HCT116 (cell line): ENCODE measurements around the gene PHB1.
"Not testable (repeated sequence)": the region's sequence is repeated elsewhere in the genome, so short reads cannot be mapped to it uniquely, and the experiment has no call there.

Experiments used
- EZH2 ChIP-seq: fragments of 200-600 bp; sonication (generic); IDR thresholded peaks from 2 replicates; pipeline ENCODE4 v1.6.1; 2017; ENCODE audit warnings: antibody characterized with exemption, mixed run types
- JUND ChIP-seq: IDR thresholded peaks from 2 replicates; pipeline ENCODE4 v1.6.1; 2012
- POLR2A ChIP-seq: IDR thresholded peaks from 2 replicates; pipeline ENCODE4 v1.7.0; 2011; ENCODE audit warnings: borderline replicate concordance; ENCODE audit not compliant: insufficient read depth, insufficient read length; ENCODE audit errors: extremely low read depth
- RAD21 ChIP-seq: IDR thresholded peaks from 2 replicates; pipeline ENCODE4 v1.6.1; 2012; ENCODE audit warnings: low read depth, mild to moderate bottlenecking
- SRF ChIP-seq: IDR thresholded peaks from 2 replicates; pipeline ENCODE4 v1.6.1; 2012; ENCODE audit warnings: low read depth
- TCF7L2 ChIP-seq: IDR thresholded peaks from 2 replicates; pipeline ENCODE4 v1.7.0; 2011; ENCODE audit warnings: borderline replicate concordance, inconsistent platforms; ENCODE audit not compliant: insufficient read depth, insufficient read length; ENCODE audit errors: extremely low read depth
- YY1 ChIP-seq: IDR thresholded peaks from 2 replicates; pipeline ENCODE4 v1.6.1; 2011; ENCODE audit warnings: low read length, low read depth, moderate library complexity, mild to moderate bottlenecking; ENCODE audit not compliant: insufficient replicate concordance; ENCODE audit errors: extremely low read depth
- ZNF274 ChIP-seq: fragments of 200-500 bp; sonication (Bioruptor generic); IDR thresholded peaks from 2 replicates; pipeline ENCODE4 v1.6.1; 2014; ENCODE audit warnings: mild to moderate bottlenecking, low read depth, low read length, inconsistent platforms
- TF ChIP-seq, protein P1 (sequence below), 3 experiments: fragments of 200-600 bp in 1 of 3; sonication (generic) in 1 of 3; IDR thresholded peaks in 2 of 3; conservative IDR thresholded peaks in 1 of 3; 2 replicates each; pipeline ENCODE4 v1.5.1; 2012 to 2017; ENCODE audit warnings: low read depth in 2 of 3, low read length in 2 of 3, antibody characterized with exemption in 1 of 3, borderline replicate concordance in 1 of 3, control low read depth in 1 of 3, mild to moderate bottlenecking in 1 of 3, mixed read lengths in 1 of 3, mixed run types in 1 of 3, moderate library complexity in 1 of 3; ENCODE audit not compliant: insufficient read depth in 1 of 3
- TF ChIP-seq, protein P2 (sequence below): IDR thresholded peaks from 2 replicates; pipeline ENCODE4 v1.6.1; 2011; ENCODE audit warnings: mild to moderate bottlenecking, low read length, moderate library complexity; ENCODE audit not compliant: insufficient replicate concordance; ENCODE audit errors: extremely low read depth

GRCh38 chr17:49419761-49420160, 5.1 kb upstream of the PHB1 start:
- TF ChIP-seq, protein P1, sequence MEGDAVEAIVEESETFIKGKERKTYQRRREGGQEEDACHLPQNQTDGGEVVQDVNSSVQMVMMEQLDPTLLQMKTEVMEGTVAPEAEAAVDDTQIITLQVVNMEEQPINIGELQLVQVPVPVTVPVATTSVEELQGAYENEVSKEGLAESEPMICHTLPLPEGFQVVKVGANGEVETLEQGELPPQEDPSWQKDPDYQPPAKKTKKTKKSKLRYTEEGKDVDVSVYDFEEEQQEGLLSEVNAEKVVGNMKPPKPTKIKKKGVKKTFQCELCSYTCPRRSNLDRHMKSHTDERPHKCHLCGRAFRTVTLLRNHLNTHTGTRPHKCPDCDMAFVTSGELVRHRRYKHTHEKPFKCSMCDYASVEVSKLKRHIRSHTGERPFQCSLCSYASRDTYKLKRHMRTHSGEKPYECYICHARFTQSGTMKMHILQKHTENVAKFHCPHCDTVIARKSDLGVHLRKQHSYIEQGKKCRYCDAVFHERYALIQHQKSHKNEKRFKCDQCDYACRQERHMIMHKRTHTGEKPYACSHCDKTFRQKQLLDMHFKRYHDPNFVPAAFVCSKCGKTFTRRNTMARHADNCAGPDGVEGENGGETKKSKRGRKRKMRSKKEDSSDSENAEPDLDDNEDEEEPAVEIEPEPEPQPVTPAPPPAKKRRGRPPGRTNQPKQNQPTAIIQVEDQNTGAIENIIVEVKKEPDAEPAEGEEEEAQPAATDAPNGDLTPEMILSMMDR (IDR thresholded peaks at IDR 0.05 in 2 of 3, conservative IDR thresholded peaks at IDR 0.05 in 1 of 3; ENCODE audit: borderline replicate concordance in 1 of 3, insufficient read depth in 1 of 3, low read depth in 2 of 3, low read length in 2 of 3) = not testable (repeated sequence)
- TF ChIP-seq RAD21, JUND, YY1, POLR2A, ZNF274, SRF, TCF7L2, EZH2: not testable (repeated sequence)
- TF ChIP-seq, protein P2, sequence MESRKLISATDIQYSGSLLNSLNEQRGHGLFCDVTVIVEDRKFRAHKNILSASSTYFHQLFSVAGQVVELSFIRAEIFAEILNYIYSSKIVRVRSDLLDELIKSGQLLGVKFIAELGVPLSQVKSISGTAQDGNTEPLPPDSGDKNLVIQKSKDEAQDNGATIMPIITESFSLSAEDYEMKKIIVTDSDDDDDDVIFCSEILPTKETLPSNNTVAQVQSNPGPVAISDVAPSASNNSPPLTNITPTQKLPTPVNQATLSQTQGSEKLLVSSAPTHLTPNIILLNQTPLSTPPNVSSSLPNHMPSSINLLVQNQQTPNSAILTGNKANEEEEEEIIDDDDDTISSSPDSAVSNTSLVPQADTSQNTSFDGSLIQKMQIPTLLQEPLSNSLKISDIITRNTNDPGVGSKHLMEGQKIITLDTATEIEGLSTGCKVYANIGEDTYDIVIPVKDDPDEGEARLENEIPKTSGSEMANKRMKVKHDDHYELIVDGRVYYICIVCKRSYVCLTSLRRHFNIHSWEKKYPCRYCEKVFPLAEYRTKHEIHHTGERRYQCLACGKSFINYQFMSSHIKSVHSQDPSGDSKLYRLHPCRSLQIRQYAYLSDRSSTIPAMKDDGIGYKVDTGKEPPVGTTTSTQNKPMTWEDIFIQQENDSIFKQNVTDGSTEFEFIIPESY = not testable (repeated sequence)
